ENCODE data around the gene SP4.

DNA sequence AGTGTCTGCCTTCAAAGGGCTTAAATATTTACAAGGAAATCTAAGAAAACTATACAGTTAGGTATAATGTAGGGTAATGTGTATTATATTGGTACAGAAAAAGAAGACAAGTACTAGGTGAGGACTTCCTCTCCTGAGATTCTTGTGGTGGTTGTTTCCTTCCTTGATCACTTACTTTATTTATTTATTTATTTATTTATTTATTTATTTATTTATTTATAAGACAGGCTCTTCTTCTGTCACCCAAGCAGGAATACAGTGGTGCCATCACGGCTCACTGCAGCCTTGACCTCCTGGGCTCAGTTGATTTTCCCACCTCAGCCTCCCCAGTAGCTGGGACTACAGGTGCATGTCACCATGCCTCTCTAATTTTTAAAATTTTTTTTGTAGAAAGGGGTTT is 96.8 kb downstream of the SP4 start:
- TF ChIP-seq, protein P1, sequence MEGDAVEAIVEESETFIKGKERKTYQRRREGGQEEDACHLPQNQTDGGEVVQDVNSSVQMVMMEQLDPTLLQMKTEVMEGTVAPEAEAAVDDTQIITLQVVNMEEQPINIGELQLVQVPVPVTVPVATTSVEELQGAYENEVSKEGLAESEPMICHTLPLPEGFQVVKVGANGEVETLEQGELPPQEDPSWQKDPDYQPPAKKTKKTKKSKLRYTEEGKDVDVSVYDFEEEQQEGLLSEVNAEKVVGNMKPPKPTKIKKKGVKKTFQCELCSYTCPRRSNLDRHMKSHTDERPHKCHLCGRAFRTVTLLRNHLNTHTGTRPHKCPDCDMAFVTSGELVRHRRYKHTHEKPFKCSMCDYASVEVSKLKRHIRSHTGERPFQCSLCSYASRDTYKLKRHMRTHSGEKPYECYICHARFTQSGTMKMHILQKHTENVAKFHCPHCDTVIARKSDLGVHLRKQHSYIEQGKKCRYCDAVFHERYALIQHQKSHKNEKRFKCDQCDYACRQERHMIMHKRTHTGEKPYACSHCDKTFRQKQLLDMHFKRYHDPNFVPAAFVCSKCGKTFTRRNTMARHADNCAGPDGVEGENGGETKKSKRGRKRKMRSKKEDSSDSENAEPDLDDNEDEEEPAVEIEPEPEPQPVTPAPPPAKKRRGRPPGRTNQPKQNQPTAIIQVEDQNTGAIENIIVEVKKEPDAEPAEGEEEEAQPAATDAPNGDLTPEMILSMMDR (IDR thresholded peaks at IDR 0.05): no peak
- no peak for TF ChIP-seq POLR2A (IDR thresholded peaks at IDR 0.05; ENCODE audit: low read depth)
- TF ChIP-seq POLR2AphosphoS5 (IDR thresholded peaks at IDR 0.05): no peak

Data from esophagus muscularis mucosa (tissue), 3 donors.